Right lobe of liver (tissue), 6 donors: ENCODE data around the gene IARS2. TPM values are rescaled to one million over a fixed set of nuclear protein-coding genes. Genes with fewer than 3 reads are reported as not detected.

Source experiments
- ATAC-seq, 4 donors: fragments of 200-7000 bp; cut with Tn5 transposase; one replicate each; pipeline ENCODE4 v1.9.1; 2020; ENCODE audit warnings: mild to moderate bottlenecking in 4 of 4, moderate library complexity in 4 of 4
- DNase-seq, 3 donors: peaks; one replicate each; pipeline ENCODE4 v3.0.0-alpha.2; 2020
- H3K27ac ChIP-seq, 3 donors: fragments of 200-600 bp; one replicate each; pipeline ENCODE4 v1.8.0; 2022
- H3K27me3 ChIP-seq, 2 donors: fragments of 200-600 bp; one replicate each; pipeline ENCODE4 v1.8.0; 2022
- H3K36me3 ChIP-seq, 4 donors: fragments of 200-600 bp; sonication (generic) in 1 of 4; one replicate each; pipeline versions ENCODE4 v1.5.1 to v1.8.0; 2017 to 2022; ENCODE audit warnings: control low read depth in 1 of 4
- H3K4me1 ChIP-seq, 4 donors: fragments of 200-600 bp; sonication (generic) in 1 of 4; one replicate each; pipeline versions ENCODE4 v1.5.1 to v1.8.0; 2017 to 2022; ENCODE audit warnings: control low read depth in 1 of 4
- H3K4me3 ChIP-seq, 3 donors: fragments of 200-600 bp; one replicate each; pipeline ENCODE4 v1.8.0; 2022
- H3K9me3 ChIP-seq, 4 donors: fragments of 200-600 bp; sonication (generic) in 1 of 4; one replicate each; pipeline versions ENCODE4 v1.5.1 to v1.8.0; 2017 to 2022; ENCODE audit warnings: control low read depth in 1 of 4
- POLR2A ChIP-seq: fragments of 450-650 bp; IDR thresholded peaks from one replicate; pipeline ENCODE4 v1.6.1; 2017; ENCODE audit warnings: antibody characterized with exemption, mild to moderate bottlenecking
- WGBS: methylation state at CpG from one replicate; pipeline ENCODE4 v1.1.6; 2018; ENCODE audit warnings: low coverage, low lambda C conversion rate; ENCODE audit not compliant: insufficient coverage; ENCODE audit errors: missing lambda C conversion rate; 5-methylcytosine and 5-hydroxymethylcytosine counted together
- intact Hi-C, 2 donors: fragments of 100-400 bp; cut with DNase I; formaldehyde crosslinking; loops; one replicate each; pipeline versions ENCODE4 v1.11.2 to v1.14.1; 2022
- long read RNA-seq: library from polyadenylated mRNA; unstranded; transcript quantifications from one replicate; pipeline ENCODE4 v2.0.0, GENCODE V29; 2019
- total RNA-seq, 6 experiments: library from RNA; depleted of rRNA in 2 of 6; stranded (reverse); fragments of >200 nt in 2 of 6; fragmentation: NEBNext Ultra II Directional in 3 of 6; extraction: Animal tissue kit (Norgen Biotek cat#: 25700) in 3 of 6; gene quantifications; one replicate each; pipeline versions ENCODE4 v1.1.0 to v1.2.4, GENCODE V29; 2016 to 2023
- TF ChIP-seq, protein P1 (sequence below), 4 donors: fragments of 200-600 bp in 3 of 4; fragments of 450-650 bp in 1 of 4; IDR thresholded peaks; one replicate each; pipeline versions ENCODE4 v1.5.1 to v1.8.0; 2016 to 2022; ENCODE audit warnings: antibody characterized with exemption in 4 of 4, mild to moderate bottlenecking in 2 of 4
- donor health status: DM: no; HTN: yes; CAD: no.
- donor health status: DM: no; HTN: no; CAD: no.
- donor health status: DM: no; HTN: no; CAD: no.
- donor health status: DM: no; HTN: yes; CAD: no.
- donor health status: DM: no; HTN: yes; CAD: no.

IARS2 gene
- total RNA-seq = 10 to 100 TPM; 46.7 to 64.7 (median 50.0) TPM
- long read RNA-seq, transcript IARS2-201 (23 exons, 3,560 nt) = major isoform, 7 of 14 reads
- long read RNA-seq, partial matches to known transcripts = 7 of 14 reads
- long read RNA-seq, other reads (novel, unspliced or antisense) = 0 of 14 reads

DNA sequence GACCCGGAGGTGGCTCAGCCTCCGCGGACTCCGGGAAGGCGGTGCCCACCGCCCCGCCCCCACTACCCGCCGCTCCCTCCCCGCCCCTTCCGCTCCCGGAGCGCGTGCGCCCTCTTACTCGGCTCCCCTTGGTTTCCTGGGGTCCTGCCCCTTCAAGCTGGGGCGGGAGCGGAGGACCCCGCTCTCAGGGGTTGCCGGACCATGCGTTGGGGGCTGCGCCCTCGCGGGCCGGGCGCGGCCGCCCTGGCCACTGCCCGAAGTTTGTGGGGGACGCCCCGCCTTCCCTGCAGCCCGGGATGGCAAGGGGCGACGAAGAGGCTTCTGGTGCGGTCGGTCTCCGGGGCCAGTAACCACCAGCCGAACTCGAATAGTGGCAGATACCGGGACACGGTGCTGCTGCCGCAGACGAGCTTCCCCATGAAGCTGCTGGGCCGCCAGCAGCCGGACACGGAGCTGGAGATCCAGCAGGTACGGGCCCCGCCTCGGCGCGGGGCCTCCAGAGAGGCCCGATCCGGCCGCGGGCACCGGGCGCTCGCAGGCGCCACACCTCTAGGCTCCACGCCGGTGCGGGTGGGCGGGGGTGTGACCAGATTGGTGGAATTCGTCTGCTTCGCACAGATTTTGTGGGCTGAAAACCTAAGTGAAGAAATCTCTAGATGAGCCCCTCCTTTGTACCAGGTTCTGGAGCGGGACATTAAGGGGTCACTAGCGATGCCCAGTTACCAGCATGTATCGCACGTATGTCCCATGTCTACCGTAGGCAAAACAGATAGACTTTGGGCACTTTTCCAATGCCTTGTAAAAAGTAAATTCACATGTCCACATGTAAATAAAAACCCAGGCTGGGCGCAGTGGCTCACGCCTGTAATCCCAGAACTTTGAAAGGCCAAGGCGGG is at the start of gene IARS2:
IARS2 (plus strand) TSS at position 117 of the 896 bp plus-strand sequence; CDS start at position 202, 85 bp downstream.
- no peaks in the 10 kb centered on the region for H3K27me3 ChIP-seq
- H3K9me3 ChIP-seq = no peaks in the 10 kb centered on the region
- peaks cover 0 to 18% (median 4%) of the 10 kb centered on the region in 4 donors for H3K36me3 ChIP-seq
- TF ChIP-seq POLR2A = peak; percentile 40
- TF ChIP-seq, protein P1, sequence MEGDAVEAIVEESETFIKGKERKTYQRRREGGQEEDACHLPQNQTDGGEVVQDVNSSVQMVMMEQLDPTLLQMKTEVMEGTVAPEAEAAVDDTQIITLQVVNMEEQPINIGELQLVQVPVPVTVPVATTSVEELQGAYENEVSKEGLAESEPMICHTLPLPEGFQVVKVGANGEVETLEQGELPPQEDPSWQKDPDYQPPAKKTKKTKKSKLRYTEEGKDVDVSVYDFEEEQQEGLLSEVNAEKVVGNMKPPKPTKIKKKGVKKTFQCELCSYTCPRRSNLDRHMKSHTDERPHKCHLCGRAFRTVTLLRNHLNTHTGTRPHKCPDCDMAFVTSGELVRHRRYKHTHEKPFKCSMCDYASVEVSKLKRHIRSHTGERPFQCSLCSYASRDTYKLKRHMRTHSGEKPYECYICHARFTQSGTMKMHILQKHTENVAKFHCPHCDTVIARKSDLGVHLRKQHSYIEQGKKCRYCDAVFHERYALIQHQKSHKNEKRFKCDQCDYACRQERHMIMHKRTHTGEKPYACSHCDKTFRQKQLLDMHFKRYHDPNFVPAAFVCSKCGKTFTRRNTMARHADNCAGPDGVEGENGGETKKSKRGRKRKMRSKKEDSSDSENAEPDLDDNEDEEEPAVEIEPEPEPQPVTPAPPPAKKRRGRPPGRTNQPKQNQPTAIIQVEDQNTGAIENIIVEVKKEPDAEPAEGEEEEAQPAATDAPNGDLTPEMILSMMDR (IDR thresholded peaks at IDR 0.05) = no peak
- intact Hi-C loops = no loop called here
- WGBS = 0% methylated on average over 8 of the region's 73 CpGs
- peaks cover 0 to 21% (median 12%) of the 10 kb centered on the region in 4 donors for H3K4me1 ChIP-seq
- DNase-seq (peak; percentile 92 to 93 (median 92)), ATAC-seq (peak; percentile 85 to 93 (median 90))
- peak within 1 kb of the TSS; percentile 73 to 87 (median 86) for H3K4me3 ChIP-seq
- peak within 1 kb of the TSS; percentile 46 to 85 (median 64) for H3K27ac ChIP-seq

DNA sequence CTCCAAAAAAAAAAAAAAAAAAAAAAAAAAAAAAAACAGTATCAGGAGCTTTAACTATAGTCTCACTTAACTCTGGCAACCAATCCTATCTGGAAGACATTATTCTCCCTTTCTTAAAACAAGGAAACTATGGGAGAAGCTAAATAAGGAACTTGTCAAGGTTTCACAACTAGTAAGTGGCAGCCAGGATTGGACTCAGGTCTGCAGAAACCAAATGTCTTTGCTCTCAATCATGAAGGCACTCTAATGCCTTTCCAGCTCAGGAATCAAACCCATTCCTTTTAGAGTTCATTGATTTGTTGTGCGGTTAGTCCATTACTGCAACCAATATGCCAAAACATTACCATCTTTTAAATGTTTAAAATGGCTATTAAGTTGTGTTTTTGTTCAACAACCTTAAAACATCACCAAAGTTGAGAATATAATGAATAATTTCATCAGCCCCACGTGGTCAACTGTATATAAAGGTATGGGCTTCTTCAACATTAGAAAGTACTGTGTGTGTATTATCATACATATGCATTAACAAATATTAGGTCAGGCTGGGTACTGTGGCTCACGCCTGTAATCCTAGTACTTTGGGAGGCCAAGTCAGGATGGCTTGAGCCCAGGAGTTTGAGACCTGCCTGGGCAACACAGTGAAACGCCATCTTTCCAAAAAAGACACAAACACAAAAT is 49.1 kb upstream of the IARS2 start:
- no peaks in the 10 kb centered on the region for H3K9me3 ChIP-seq

DNA sequence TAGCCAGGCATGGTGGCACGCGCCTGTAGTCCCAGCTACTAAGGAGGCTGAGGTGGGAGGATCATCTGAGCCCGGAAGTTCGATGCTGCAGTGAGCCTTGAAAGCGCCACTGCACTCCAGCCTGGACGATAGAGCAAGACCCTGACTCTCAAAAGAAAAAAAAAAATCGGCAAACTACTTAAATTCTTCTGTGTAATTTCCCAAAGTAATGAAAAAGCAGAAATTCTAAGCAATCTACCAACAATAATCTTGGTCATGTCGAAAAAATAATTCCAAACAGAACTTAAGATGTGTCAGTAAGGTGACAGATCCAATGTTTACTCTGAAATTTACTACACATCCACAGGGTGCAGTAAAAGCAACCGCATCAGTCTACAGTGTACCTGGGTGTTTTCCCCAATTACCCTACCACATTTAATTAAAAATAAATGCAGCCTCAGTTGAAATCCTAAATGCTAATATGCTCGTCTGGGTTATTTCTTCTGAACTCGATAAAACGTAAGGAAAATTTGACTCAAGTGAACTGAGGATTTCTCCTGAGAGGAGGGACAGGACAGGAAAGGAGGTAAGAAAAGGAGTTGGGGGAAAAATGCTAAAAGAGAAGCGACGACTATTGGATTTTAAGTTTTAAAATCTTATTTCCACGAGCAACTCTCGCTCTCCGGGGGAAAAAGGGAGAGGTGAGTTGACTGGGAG is 48.4 kb upstream of the IARS2 start:
- ATAC-seq = peak in 2 of 4 donors; percentile 5 to 49
- Histone ChIP-seq H3K27ac (peak overlapping the region; percentile 18 to 71 (median 68)), H3K9me3 (no peaks in the 10 kb centered on the region), H3K36me3 (peaks cover 0 to 4% (median 0%) of the 10 kb centered on the region in 4 donors), H3K4me1 (peaks cover 0 to 12% (median 0%) of the 10 kb centered on the region in 4 donors), H3K4me3 (peak overlapping the region; percentile 66 to 90 (median 81)), H3K27me3 (no peaks in the 10 kb centered on the region)
- TF ChIP-seq POLR2A = no peak
- TF ChIP-seq, protein P1 (IDR thresholded peaks at IDR 0.05) = no peak
- 20% methylated on average over 17 of the region's 17 CpGs for WGBS
- no peak for DNase-seq
- intact Hi-C loops = no loop called here

More for the DNA sequence above, 49.1 kb upstream of the IARS2 start:
- peaks cover 0 to 12% (median 0%) of the 10 kb centered on the region in 4 donors for H3K4me1 ChIP-seq
- H3K36me3 ChIP-seq = peaks cover 0 to 5% (median under 1%) of the 10 kb centered on the region in 4 donors
- 75% methylated on average over 4 of the region's 4 CpGs for WGBS
- H3K27ac ChIP-seq = no peak overlapping the region
- H3K4me3 ChIP-seq = peak overlapping the region in 2 of 3 donors; percentile 66 to 90
- DNase-seq (no peak), ATAC-seq (no peak)
- intact Hi-C loops = no loop called here
- no peaks in the 10 kb centered on the region for H3K27me3 ChIP-seq
- TF ChIP-seq, protein P1 (IDR thresholded peaks at IDR 0.05) = no peak
- TF ChIP-seq POLR2A = no peak
